ENCODE results near the gene GPATCH4. TPM values are rescaled to one million over a fixed set of nuclear protein-coding genes. Genes with fewer than 3 reads are reported as not detected.
A peak's percentile ranks its signal among the peaks of the same experiment; 100 is the strongest.

The GPATCH4 gene
- total RNA-seq, 1 donor from 2014 or later = 71.8 TPM

DNA sequence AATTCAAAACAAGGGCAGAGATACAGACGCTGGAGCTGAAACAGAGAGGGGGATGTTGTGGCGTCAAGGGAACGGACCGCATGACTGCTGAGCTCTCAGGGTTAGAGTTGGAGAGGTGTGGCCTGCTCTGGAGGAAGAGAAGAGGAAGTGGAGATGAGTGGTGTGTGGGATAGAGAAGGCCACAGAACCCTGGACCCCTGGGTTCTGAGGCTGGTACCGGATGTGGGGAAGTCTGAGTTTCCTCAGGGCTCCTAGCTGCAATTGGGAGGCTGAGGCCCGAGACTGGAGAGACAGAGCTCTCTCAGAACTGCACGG, 42.5 kb upstream of the GPATCH4 start:
- no peak overlapping the region for H3K27ac Mint-ChIP-seq
- no peaks in the 10 kb centered on the region for H3K36me3 Mint-ChIP-seq (ENCODE audit: low read depth)
- H3K4me1 Mint-ChIP-seq = peaks cover 20% of the 10 kb centered on the region
- H3K4me3 Mint-ChIP-seq = peak overlapping the region; percentile 5
- TF ChIP-seq CTCF (IDR thresholded peaks at IDR 0.05) = no peak
- intact Hi-C loops (cut with micrococcal nuclease) = loop anchor here (1.0 to 2.0 kb wide), 2 partner anchors 14 to 17 kb away; no protein-coding TSS in a partner anchor
- no peaks in the 10 kb centered on the region for H3K9me3 Mint-ChIP-seq
- H3K27me3 Mint-ChIP-seq = peaks cover 84% of the 10 kb centered on the region
- peak; percentile 76 for ATAC-seq (ENCODE audit: low read depth)
- ChIA-PET CTCF (interaction anchor here (0.8 to 1.4 kb wide), 3 partner anchors 13 to 19 kb away, joined by 3 to 6 read pairs (median 4); no protein-coding TSS in a partner anchor), POLR2A (interaction anchor here (0.6 kb wide), 2 partner anchors 148 to 437 kb away, joined by 3 read pairs; no protein-coding TSS in a partner anchor)
- DNase-seq = no peak

DNA sequence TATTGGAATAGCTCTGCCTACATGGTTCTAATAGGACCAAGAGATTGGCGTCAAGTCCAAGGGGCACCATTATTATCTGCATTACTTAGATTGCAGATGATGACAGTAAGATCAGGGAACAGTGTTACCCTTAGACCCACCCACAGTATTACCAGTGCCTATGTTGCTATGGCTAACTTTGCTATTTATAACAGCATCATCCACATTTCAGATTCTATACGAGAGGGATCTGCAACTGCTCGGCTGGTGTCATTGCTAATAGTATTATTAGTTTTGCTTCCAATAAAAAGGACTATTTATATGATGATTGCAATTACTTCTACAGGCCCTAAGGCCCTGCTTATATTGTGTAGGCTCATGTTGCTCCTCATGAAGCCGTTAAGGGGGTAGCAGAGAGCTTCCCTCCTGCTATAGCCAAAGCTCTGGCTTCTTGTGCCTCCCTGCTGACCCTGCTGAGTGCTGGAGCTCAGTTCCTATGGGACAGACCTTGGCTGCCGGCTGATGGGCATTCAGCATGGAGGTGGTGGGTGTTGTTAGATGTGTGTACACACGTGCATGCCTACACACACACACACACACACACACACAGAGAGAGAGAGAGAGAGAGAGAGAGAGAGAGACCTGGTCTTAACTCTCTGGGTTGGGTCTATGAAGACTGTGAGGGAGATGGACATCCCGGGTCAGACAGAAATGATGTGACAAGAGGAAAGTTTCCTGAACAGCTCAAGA, 41.9 kb upstream of the GPATCH4 start:
- CTCF ChIA-PET = interaction anchor here (0.8 to 1.7 kb wide), 4 partner anchors 14 to 19 kb away, joined by 3 to 6 read pairs (median 4); no protein-coding TSS in a partner anchor
- no peak for ATAC-seq (ENCODE audit: low read depth)

GRCh38 chr1:156642265-156643048, 41.2 kb upstream of the GPATCH4 start:
- DNase-seq (no peak), ATAC-seq (ENCODE audit: low read depth) (peak; percentile 8)
- ChIA-PET CTCF (interaction anchor here (1.7 kb wide), 1 partner anchor 15 kb away, joined by 5 read pairs; no protein-coding TSS in a partner anchor), POLR2A (no interaction called here)
- peaks cover 20% of the 10 kb centered on the region for H3K4me1 Mint-ChIP-seq
- no peak overlapping the region for H3K27ac Mint-ChIP-seq
- H3K4me3 Mint-ChIP-seq = peak overlapping the region; percentile 68
- intact Hi-C loops (cut with micrococcal nuclease) = loop anchor here (2.0 kb wide), 1 partner anchor 16 kb away; no protein-coding TSS in a partner anchor
- H3K27me3 Mint-ChIP-seq = peaks cover 82% of the 10 kb centered on the region
- no peaks in the 10 kb centered on the region for H3K9me3 Mint-ChIP-seq
- H3K36me3 Mint-ChIP-seq (ENCODE audit: low read depth) = no peaks in the 10 kb centered on the region
- no peak for TF ChIP-seq CTCF (IDR thresholded peaks at IDR 0.05)

More for the DNA sequence above, 41.9 kb upstream of the GPATCH4 start:
- peak overlapping the region; percentile 5 for H3K4me3 Mint-ChIP-seq
- no peaks in the 10 kb centered on the region for H3K36me3 Mint-ChIP-seq (ENCODE audit: low read depth)
- TF ChIP-seq CTCF (IDR thresholded peaks at IDR 0.05) = no peak
- H3K4me1 Mint-ChIP-seq = peaks cover 20% of the 10 kb centered on the region
- intact Hi-C loops (cut with micrococcal nuclease) = loop anchor here (2.0 kb wide), 1 partner anchor 16 kb away; no protein-coding TSS in a partner anchor
- H3K27ac Mint-ChIP-seq = no peak overlapping the region
- POLR2A ChIA-PET = interaction anchor here (0.6 kb wide), 2 partner anchors 147 to 438 kb away, joined by 3 read pairs; no protein-coding TSS in a partner anchor
- H3K27me3 Mint-ChIP-seq = peaks cover 84% of the 10 kb centered on the region
- no peaks in the 10 kb centered on the region for H3K9me3 Mint-ChIP-seq
- DNase-seq = no peak

DNA sequence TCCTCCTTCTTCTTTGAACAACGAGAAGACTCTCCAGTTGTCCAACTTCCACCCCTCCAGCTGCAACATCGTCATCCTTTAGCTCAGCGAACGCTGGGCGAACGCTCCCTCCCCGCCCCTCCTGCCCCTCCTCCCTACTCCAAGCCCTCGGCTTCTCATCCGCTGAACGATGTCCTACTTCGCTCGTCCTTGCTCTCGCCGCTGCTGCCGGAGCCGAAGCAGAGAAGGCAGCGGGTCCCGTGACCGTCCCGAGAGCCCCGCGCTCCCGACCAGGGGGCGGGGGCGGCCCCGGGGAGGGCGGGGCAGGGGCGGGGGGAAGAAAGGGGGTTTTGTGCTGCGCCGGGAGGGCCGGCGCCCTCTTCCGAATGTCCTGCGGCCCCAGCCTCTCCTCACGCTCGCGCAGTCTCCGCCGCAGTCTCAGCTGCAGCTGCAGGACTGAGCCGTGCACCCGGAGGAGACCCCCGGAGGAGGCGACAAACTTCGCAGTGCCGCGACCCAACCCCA, 40.5 kb upstream of the GPATCH4 start, which contains the start of gene BCAN:
Gene BCAN (plus strand): TSS at position 357 of the 504 bp plus-strand sequence. CDS start 3,938 bp downstream, outside the sequence.
- Mint-ChIP-seq H3K27ac (no peak within 1 kb of the TSS), H3K9me3 (no peaks in the 10 kb centered on the region), H3K4me3 (peak within 1 kb of the TSS; percentile 68), H3K4me1 (peaks cover 20% of the 10 kb centered on the region), H3K27me3 (peaks cover 78% of the 10 kb centered on the region), H3K36me3 (ENCODE audit: low read depth) (no peaks in the 10 kb centered on the region)
- no peak for TF ChIP-seq CTCF (IDR thresholded peaks at IDR 0.05)
- DNase-seq = no peak
- intact Hi-C loops (cut with micrococcal nuclease) = loop anchor here (2.0 kb wide), 1 partner anchor 15 kb away; no protein-coding TSS in a partner anchor
- POLR2A ChIA-PET = no interaction called here
- CTCF ChIA-PET = interaction anchor here (1.0 to 1.7 kb wide), 2 partner anchors 15 to 17 kb away, joined by 5 read pairs; no protein-coding TSS in a partner anchor
- ATAC-seq (ENCODE audit: low read depth) = peak; percentile 51

All from activated B cell treated with CpG ODN at 0.5 μM for 24 hours (primary cell).